Gastroesophageal sphincter (tissue), 3 donors: ENCODE results near the gene KLHDC1.

ENCODE experiments used
- EP300 ChIP-seq: sonication (generic); formaldehyde crosslinking; IDR thresholded peaks from one replicate; pipeline ENCODE4 v1.6.1; 2017; ENCODE audit warnings: antibody characterized with exemption, mild to moderate bottlenecking
- POLR2A ChIP-seq, 2 donors: fragments of 450-650 bp; IDR thresholded peaks; one replicate each; pipeline ENCODE4 v1.6.1; 2017; ENCODE audit warnings: antibody characterized with exemption in 2 of 2, mild to moderate bottlenecking in 2 of 2, moderate library complexity in 1 of 2
- POLR2AphosphoS5 ChIP-seq: sonication (generic); formaldehyde crosslinking; IDR thresholded peaks from one replicate; pipeline ENCODE4 v1.6.1; 2017; ENCODE audit warnings: antibody characterized with exemption
- TF ChIP-seq, protein P1 (sequence below), 4 experiments: fragments of 200-600 bp in 2 of 4; fragments of 450-650 bp in 2 of 4; sonication (generic) in 1 of 4; IDR thresholded peaks; one replicate each; pipeline ENCODE4 v1.5.1; 2017 to 2019; ENCODE audit warnings: antibody characterized with exemption in 4 of 4, mild to moderate bottlenecking in 2 of 4, moderate library complexity in 2 of 4

DNA sequence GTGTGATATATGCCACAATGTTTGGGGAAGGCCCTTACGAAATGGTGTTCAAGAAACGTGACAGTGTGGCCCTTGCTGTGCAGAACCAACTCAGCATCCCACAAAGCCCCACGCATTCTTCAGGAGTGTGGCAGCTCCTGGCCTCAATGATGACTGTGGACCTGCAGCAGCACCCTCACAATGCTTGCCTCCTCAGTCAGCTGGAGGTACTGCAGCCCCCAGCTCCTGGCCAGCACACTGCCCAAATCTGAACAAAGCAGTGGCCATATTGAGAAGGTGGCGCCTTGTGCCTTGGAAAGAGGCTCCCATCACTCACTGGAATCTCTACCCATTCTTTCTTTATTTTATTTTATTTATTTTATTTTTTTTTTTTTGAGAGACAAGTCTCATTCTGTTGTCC, 15.3 kb upstream of the KLHDC1 start:
- TF ChIP-seq EP300, result no peak
- TF ChIP-seq POLR2AphosphoS5, result no peak
- no peak for TF ChIP-seq POLR2A (IDR thresholded peaks at IDR 0.05)
- TF ChIP-seq, protein P1, sequence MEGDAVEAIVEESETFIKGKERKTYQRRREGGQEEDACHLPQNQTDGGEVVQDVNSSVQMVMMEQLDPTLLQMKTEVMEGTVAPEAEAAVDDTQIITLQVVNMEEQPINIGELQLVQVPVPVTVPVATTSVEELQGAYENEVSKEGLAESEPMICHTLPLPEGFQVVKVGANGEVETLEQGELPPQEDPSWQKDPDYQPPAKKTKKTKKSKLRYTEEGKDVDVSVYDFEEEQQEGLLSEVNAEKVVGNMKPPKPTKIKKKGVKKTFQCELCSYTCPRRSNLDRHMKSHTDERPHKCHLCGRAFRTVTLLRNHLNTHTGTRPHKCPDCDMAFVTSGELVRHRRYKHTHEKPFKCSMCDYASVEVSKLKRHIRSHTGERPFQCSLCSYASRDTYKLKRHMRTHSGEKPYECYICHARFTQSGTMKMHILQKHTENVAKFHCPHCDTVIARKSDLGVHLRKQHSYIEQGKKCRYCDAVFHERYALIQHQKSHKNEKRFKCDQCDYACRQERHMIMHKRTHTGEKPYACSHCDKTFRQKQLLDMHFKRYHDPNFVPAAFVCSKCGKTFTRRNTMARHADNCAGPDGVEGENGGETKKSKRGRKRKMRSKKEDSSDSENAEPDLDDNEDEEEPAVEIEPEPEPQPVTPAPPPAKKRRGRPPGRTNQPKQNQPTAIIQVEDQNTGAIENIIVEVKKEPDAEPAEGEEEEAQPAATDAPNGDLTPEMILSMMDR (IDR thresholded peaks at IDR 0.05), result no peak
